Urothelium cell line (cell line): ENCODE data around the gene TIGD2.
"Not testable (repeated sequence)": the region's sequence is repeated elsewhere in the genome, so short reads cannot be mapped to it uniquely, and the experiment has no call there.

Source experiments
- DNase-seq: peaks from one replicate; pipeline ENCODE4 v3.0.0; 2011; ENCODE audit warnings: low spot score, mixed read lengths
- FAIRE-seq: peaks from 2 replicates; lab custom pipeline; 2011; peaks lifted over from hg19 to GRCh38; lab: Jason Lieb, UNC

Gene TIGD2

DNA sequence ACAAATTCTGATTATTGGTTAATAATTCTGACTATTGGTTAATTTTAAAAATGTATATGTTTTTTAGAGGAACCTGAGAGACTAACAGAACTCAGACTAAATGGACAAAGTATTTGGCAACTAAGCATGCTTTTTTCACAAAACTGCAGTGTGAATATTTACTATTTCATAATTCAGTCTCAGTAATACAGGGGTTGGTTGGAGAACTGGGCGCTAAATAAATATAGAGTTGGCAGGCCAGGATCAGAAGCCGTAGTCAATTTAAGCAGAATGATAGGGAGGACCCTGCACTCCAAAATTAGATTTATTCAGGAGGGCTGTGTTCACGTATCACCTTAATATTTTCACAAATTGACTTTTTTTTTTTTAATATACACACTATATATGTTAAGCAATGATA is 5.8 kb downstream of the TIGD2 start:
- no peak for FAIRE-seq

GRCh38 chr4:89119166-89119565 is 7.8 kb downstream of the TIGD2 start:
- DNase-seq (no peak), FAIRE-seq (no peak)

More for the DNA sequence above, 5.8 kb downstream of the TIGD2 start:
- no peak for DNase-seq

DNA sequence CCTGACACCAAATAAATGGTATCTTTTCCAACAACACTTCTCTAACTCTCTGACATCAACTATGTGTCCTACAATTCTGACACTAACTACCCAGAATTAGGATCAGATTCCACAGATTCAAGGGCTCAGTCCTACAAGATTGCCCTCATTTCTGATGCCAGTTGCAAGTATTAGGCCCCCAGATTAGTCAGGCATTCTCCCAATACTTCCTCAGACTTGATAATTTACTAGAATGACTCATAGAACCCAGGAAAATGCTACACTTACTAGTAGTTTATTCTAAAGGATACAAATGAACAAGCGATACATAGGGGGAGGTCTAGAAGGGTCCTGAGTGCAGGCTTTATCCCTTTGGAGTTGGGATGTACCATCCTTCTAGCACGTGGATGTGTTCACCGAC is 8.5 kb downstream of the TIGD2 start:
- DNase-seq = no peak

DNA sequence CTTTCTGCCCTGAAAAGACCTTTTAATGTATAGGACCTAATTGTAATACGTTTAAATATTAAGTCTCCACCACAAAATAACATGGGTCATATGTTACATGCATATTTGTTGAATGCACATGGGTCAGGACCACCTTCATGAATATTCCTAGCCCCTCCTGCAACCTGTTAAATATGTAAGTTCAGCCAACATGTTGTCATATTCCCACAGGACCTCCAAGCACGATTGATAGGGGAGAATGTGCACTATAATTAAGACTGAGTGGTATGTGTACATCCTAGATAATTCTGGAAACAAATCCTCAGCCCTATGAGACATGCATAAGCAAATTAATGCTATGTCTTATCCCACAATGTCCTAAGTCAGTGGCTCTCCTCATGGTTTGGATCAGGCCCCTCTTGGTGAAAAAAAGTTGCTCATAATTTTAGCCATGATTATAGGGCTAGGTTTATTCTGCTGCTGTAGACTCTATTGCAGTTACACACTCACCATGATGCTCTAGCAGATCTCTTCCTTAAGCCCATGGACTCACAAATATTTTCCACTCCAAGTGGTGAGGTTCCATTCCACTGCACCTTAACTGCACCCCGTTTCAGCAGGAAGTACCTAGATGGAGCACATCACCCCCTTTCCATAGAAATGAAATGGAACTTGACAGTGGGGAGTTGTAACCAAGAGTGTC is 10.2 kb downstream of the TIGD2 start:
- no peak for FAIRE-seq

More for the DNA sequence above, 8.5 kb downstream of the TIGD2 start:
- FAIRE-seq = no peak

DNA sequence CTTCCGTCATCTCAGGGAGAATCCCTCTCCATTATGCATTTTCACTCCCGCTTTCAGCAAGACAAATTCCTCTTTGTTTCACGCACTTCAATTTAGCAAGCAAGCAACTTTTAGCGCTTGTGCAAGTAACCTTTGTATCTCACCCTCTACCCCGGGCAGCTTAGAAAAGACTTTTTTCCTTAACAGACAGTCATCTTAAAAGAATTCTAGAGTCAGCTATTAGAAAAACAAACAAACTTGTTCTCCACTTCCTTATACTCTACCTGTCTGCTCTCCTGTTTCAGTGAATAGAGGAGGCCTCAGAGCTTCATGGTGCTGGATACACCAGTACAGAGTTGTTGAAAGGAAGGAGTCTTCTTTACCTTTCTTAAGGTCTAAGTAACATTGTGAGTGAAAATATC is 12.1 kb downstream of the TIGD2 start:
- DNase-seq (peak; percentile 23), FAIRE-seq (no peak)

More for the DNA sequence above, 10.2 kb downstream of the TIGD2 start:
- no peak for DNase-seq

- DNase-seq = no peak
Measured at GRCh38 chr4:89125901-89126782, 14.8 kb downstream of the TIGD2 start.

GRCh38 chr4:89129080-89129640 is 17.8 kb downstream of the TIGD2 start:
- FAIRE-seq = no peak

More at GRCh38 chr4:89125901-89126782, 14.8 kb downstream of the TIGD2 start:
- FAIRE-seq = no peak

DNA sequence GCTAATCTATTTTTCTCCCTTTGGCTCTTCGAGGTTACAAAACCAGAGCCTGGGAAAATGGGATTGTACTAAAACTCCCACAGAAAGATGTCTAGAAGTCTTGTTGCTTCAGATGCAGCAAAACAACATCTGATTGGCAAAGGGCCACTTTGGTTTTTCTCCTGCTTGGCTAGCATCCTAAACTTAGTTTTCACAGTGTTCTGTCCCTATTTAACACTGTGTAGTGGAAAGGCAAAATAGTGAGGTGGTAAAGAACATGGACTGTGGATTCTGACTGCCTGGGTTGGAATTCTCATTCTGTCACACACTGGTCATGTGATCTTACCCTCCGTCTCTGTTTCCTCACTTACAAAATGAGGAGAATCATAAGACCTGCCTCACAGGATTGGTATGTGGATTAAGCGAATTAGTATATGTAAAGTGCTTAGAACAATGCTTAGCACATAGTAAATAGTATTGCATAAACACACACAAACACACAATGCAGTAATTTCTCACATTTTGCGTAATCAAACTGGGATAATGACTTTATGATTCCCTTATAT is 23.5 kb downstream of the TIGD2 start:
- no peak for DNase-seq
- no peak for FAIRE-seq

More at GRCh38 chr4:89129080-89129640, 17.8 kb downstream of the TIGD2 start:
- no peak for DNase-seq

GRCh38 chr4:89136525-89136924 is 25.2 kb downstream of the TIGD2 start:
- FAIRE-seq = no peak

GRCh38 chr4:89137231-89137630 is 25.9 kb downstream of the TIGD2 start:
- FAIRE-seq (no peak), DNase-seq (no peak)

More at GRCh38 chr4:89136525-89136924, 25.2 kb downstream of the TIGD2 start:
- DNase-seq = no peak

- no peak for FAIRE-seq
- no peak for DNase-seq
Measured at GRCh38 chr4:89137695-89138094, 26.4 kb downstream of the TIGD2 start.

- DNase-seq (no peak), FAIRE-seq (no peak)
Measured at GRCh38 chr4:89140168-89140759, 28.9 kb downstream of the TIGD2 start.

- DNase-seq (no peak), FAIRE-seq (no peak)
Measured at GRCh38 chr4:89142691-89143669, 31.6 kb downstream of the TIGD2 start.

- FAIRE-seq = peak; percentile 23
- not testable (repeated sequence) for DNase-seq
Measured at GRCh38 chr4:89144652-89145051, 33.3 kb downstream of the TIGD2 start.

DNA sequence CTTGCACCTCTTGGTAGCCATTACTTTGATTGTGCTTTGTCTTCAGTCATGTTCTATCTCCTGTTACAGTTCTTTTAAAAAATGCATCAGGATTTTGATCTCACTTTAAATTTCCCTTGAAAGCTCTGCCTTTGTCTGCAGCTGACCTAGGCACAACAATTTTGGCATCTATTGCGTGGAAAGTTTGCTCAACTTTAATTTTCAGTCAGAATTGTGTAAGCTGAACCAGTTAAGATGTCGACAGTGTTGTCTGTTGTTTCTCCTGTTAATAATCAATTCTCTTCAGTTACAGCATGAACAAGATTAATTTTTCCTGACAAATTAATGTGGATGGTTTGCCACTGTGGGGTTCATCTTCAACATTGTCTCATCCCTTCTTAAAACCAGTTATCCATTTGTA is 34.9 kb downstream of the TIGD2 start:
- DNase-seq (no peak), FAIRE-seq (no peak)

- no peak for FAIRE-seq
- no peak for DNase-seq
Measured at GRCh38 chr4:89152972-89153371, 41.6 kb downstream of the TIGD2 start.

DNA sequence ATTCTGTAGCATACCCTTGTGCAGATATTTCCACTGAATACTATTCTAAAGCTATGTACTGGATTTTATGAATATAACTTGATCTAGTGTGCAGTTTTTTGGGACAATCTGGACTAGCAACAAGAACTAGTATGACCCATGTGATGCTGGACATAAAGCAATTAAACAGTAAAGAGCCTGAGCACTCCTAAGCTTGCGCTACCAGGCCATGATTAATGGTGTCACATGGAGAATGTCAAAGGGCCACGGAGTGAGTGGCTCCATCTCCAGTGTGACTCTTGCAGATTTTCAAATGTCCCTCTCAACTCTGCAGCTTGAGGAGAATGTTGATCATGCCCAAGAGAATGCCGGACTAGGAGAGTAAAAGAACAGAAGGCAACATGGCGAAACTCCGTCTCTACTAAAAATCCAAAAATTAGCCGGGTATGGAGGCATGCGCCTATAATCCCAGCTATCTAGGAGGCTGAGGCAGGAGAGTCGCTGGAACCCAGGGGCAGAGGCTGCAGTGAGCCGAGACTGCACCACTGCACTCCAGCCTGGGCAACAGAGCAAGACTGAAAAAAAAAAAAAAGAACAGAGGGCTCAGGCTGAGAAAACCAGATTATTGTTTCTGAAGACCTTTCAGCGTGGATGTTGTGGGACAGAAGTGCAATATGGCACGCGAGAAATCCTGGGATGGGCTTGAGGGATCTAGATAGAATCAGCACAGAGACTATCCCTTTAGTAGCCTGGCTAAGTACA is 45.0 kb downstream of the TIGD2 start:
- no peak for FAIRE-seq
- DNase-seq = no peak

GRCh38 chr4:89157488-89158024 is 46.2 kb downstream of the TIGD2 start:
- DNase-seq (no peak), FAIRE-seq (no peak)
